Smooth muscle cell (in vitro differentiated cells): Measurements from ENCODE around the gene MRC2. TPM values are rescaled to one million over a fixed set of nuclear protein-coding genes. Genes with fewer than 3 reads are reported as not detected.

Source experiments
- DNase-seq: peaks from one replicate; lab custom pipeline; 2025; ENCODE audit not compliant: unreplicated experiment; lab: John Stamatoyannopoulos, UW
- H2AFZ ChIP-seq: fragments of 200-600 bp; sonication (generic); 2 replicates; pipeline ENCODE4 v1.6.0; 2016; ENCODE audit warnings: antibody characterized with exemption, low read depth, mild to moderate bottlenecking
- H3F3A ChIP-seq: fragments of 200-600 bp; sonication (generic); 2 replicates; pipeline ENCODE4 v1.6.0; 2017; ENCODE audit warnings: antibody characterized with exemption, low read depth
- H3K27ac ChIP-seq: fragments of 200-600 bp; sonication (generic); 2 replicates; pipeline ENCODE4 v1.5.1; 2016; ENCODE audit warnings: low read depth, mild to moderate bottlenecking
- H3K27me3 ChIP-seq: fragments of 200-600 bp; sonication (generic); 2 replicates; pipeline ENCODE4 v1.6.1; 2016; ENCODE audit warnings: low read depth, mild to moderate bottlenecking
- H3K36me3 ChIP-seq: fragments of 200-600 bp; sonication (generic); 2 replicates; pipeline ENCODE4 v1.5.1; 2016; ENCODE audit warnings: low read depth
- H3K4me1 ChIP-seq: fragments of 200-600 bp; sonication (generic); 2 replicates; pipeline ENCODE4 v1.5.1; 2016; ENCODE audit warnings: low read depth
- H3K4me2 ChIP-seq: fragments of 200-600 bp; sonication (generic); 2 replicates; pipeline ENCODE4 v1.6.0; 2016; ENCODE audit warnings: mild to moderate bottlenecking
- H3K4me3 ChIP-seq: fragments of 200-600 bp; sonication (generic); 2 replicates; pipeline ENCODE4 v1.5.1; 2016; ENCODE audit warnings: mild to moderate bottlenecking
- H3K79me2 ChIP-seq: fragments of 200-600 bp; sonication (generic); 2 replicates; pipeline ENCODE4 v1.6.0; 2016; ENCODE audit warnings: low read depth, mild to moderate bottlenecking
- H3K9ac ChIP-seq: fragments of 200-600 bp; sonication (generic); 2 replicates; pipeline ENCODE4 v1.6.0; 2016; ENCODE audit warnings: low read depth
- H3K9me3 ChIP-seq: fragments of 200-600 bp; sonication (generic); replicated peaks from 2 replicates; pipeline ENCODE4 v1.5.1; 2016; ENCODE audit warnings: low read depth
- H4K20me1 ChIP-seq: fragments of 200-600 bp; sonication (generic); 2 replicates; pipeline ENCODE4 v1.6.0; 2016; ENCODE audit warnings: low read depth
- WGBS: methylation state at CpG from one replicate; pipeline ENCODE4 v1.1.7; 2016; ENCODE audit warnings: low lambda C conversion rate; 5-methylcytosine and 5-hydroxymethylcytosine counted together
- polyA plus RNA-seq: library from polyadenylated mRNA; unstranded; fragments of >200 nt; fragmentation: Nextera tagmentation; extraction: Ambion mirVana; gene quantifications from 2 replicates; pipeline ENCODE4 v1.2.1, GENCODE V29; 2016
- total RNA-seq: library from RNA; depleted of rRNA; stranded (reverse); fragments of >200 nt; gene quantifications from 2 replicates; pipeline ENCODE4 v1.2.3, GENCODE V29; 2014
- TF ChIP-seq, protein P1 (sequence below): fragments of 200-600 bp; sonication (generic); IDR thresholded peaks from 2 replicates; pipeline ENCODE4 v1.5.1; 2017; ENCODE audit warnings: borderline replicate concordance, mild to moderate bottlenecking, antibody characterized with exemption; ENCODE audit not compliant: insufficient read depth, poor library complexity, severe bottlenecking

MRC2 gene
- total and polyA plus RNA-seq, 2 experiments from 2014 or later = 177 to 489 TPM

DNA sequence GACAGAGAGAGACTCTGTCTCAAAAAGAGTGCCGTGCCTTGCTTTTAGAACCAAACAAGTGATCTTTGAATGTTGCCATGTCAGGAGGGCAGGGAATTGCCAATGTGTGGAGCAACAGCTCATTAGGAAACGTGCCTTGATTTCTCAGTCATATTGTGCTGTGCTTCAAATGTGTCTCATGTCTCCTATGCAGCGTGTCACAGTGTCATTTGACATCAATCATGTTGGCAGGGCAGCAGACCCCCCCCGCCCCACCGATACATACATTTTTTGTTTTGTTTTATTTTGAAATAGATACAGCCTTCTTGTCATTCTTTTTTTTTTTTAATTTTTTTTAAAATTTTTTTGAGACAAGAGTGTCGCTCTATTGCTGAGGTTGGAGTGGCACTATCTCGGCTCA is 22.1 kb downstream of the MRC2 start:
- peaks cover 100% of the 10 kb centered on the region for H4K20me1 ChIP-seq
- no peak overlapping the region for H3K4me2 ChIP-seq
- no peaks in the 10 kb centered on the region for H3K9me3 ChIP-seq
- no peak overlapping the region for H3K4me3 ChIP-seq
- H3K27me3 ChIP-seq = no peaks in the 10 kb centered on the region
- H3K79me2 ChIP-seq = peaks cover 72% of the 10 kb centered on the region
- no peaks in the 10 kb centered on the region for H3K36me3 ChIP-seq
- TF ChIP-seq, protein P1, sequence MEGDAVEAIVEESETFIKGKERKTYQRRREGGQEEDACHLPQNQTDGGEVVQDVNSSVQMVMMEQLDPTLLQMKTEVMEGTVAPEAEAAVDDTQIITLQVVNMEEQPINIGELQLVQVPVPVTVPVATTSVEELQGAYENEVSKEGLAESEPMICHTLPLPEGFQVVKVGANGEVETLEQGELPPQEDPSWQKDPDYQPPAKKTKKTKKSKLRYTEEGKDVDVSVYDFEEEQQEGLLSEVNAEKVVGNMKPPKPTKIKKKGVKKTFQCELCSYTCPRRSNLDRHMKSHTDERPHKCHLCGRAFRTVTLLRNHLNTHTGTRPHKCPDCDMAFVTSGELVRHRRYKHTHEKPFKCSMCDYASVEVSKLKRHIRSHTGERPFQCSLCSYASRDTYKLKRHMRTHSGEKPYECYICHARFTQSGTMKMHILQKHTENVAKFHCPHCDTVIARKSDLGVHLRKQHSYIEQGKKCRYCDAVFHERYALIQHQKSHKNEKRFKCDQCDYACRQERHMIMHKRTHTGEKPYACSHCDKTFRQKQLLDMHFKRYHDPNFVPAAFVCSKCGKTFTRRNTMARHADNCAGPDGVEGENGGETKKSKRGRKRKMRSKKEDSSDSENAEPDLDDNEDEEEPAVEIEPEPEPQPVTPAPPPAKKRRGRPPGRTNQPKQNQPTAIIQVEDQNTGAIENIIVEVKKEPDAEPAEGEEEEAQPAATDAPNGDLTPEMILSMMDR = no peak
- peaks cover 21% of the 10 kb centered on the region for H3F3A ChIP-seq
- no peak for DNase-seq
- no peak overlapping the region for H2AFZ ChIP-seq
- H3K9ac ChIP-seq = no peak overlapping the region
- WGBS = 95% methylated on average over 7 of the region's 7 CpGs
- H3K4me1 ChIP-seq = peaks cover 23% of the 10 kb centered on the region
- H3K27ac ChIP-seq = no peak overlapping the region

DNA sequence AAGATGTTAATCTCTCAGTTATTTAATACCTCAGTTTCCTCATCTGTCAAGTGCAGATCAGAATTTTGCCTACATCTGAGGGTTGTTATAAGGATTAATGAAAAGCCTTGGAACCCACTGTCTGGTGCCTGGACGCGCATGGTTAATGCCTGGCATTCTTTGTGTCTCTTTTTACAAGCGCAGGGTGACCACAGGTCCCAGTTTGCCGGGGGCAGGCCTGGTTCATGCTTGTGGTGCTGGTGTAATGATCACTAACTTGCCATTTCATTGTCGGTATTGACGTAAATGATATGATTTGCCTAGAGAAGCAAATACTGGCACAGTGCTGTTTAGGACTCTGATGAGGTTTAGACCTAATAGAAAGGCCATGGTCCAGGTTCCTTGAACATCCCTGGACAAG is 23.1 kb downstream of the MRC2 start:
- peaks cover 100% of the 10 kb centered on the region for H4K20me1 ChIP-seq
- TF ChIP-seq, protein P1 = no peak
- H3K36me3 ChIP-seq = no peaks in the 10 kb centered on the region
- H3K4me3 ChIP-seq = no peak overlapping the region
- H3K79me2 ChIP-seq = peaks cover 67% of the 10 kb centered on the region
- WGBS = 38% methylated on average over 6 of the region's 6 CpGs
- peak overlapping the region; percentile 31 for H3K4me2 ChIP-seq
- DNase-seq = no peak
- peaks cover 21% of the 10 kb centered on the region for H3F3A ChIP-seq
- no peak overlapping the region for H3K9ac ChIP-seq
- H3K27ac ChIP-seq = peak overlapping the region; percentile 77
- H3K4me1 ChIP-seq = peaks cover 25% of the 10 kb centered on the region
- H3K9me3 ChIP-seq = no peaks in the 10 kb centered on the region
- no peaks in the 10 kb centered on the region for H3K27me3 ChIP-seq
- no peak overlapping the region for H2AFZ ChIP-seq

DNA sequence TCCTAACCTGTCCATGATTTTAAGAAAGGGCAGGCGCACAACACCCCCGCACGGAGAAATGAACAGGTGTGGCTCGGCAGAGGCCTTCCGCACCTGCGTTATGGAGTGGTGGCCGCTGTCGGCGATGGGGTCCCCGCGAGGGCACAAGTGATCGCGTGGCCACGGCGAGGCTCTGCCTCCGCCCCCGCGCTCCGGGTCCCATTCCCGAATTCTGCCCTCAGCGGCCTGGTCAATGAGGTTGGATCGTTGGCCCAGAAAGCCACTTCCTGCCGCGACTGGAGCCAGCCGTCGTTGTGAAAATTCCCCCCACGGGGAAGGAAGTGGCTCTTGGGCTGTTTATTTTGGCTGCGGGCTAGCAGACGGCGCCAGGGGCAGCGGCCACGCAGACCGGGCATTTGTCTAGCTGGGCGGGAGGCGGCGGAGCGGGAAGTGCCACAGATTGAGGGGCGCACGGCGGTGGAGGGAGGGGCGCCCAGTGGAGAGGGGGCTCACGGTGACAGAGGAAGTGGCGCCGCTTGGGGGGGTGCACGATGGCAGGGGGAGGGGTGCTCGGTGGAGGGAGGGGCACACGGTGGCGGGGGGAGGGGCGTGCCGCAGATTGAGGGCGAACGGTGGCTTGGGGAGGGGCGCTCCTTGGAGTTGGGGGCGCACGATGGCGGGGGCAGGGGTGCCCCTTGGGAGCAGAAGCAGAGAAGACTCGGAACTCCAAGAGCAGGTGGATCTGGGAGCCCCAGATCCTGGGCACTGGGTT is 25.0 kb downstream of the MRC2 start:
- Histone ChIP-seq H3K79me2 (peaks cover 69% of the 10 kb centered on the region), H3K27me3 (no peaks in the 10 kb centered on the region), H3K27ac (peak overlapping the region; percentile 77), H2AFZ (no peak overlapping the region), H3K9me3 (no peaks in the 10 kb centered on the region), H3K9ac (peak overlapping the region; percentile 52), H3K4me3 (peak overlapping the region; percentile 51), H3K4me1 (peaks cover 31% of the 10 kb centered on the region), H3K36me3 (no peaks in the 10 kb centered on the region), H3K4me2 (peak overlapping the region; percentile 85), H4K20me1 (peaks cover 100% of the 10 kb centered on the region), H3F3A (peaks cover 24% of the 10 kb centered on the region)
- TF ChIP-seq, protein P1 = no peak
- 4% methylated on average over 41 of the region's 57 CpGs for WGBS
- no peak for DNase-seq
